GM23338 (cell line): ENCODE results near the gene DNASE1L2. TPM values are rescaled to one million over a fixed set of nuclear protein-coding genes. Genes with fewer than 3 reads are reported as not detected.

Experiments used
- ATAC-seq: fragments of 200-7000 bp; cut with Tn5 transposase; 3 replicates; pipeline ENCODE4 v1.9.1; 2020
- DNase-seq: peaks from one replicate; pipeline ENCODE4 v3.0.0-alpha.2; 2015; ENCODE audit warnings: low spot score
- H2AFZ ChIP-seq: fragments of 200-600 bp; sonication (generic); 2 replicates; pipeline ENCODE4 v1.8.0; 2016; ENCODE audit warnings: antibody characterized with exemption, mild to moderate bottlenecking, moderate library complexity
- H3F3A ChIP-seq: fragments of 200-600 bp; sonication (generic); replicated peaks from 2 replicates; pipeline ENCODE4 v1.8.0; 2017; ENCODE audit warnings: antibody characterized with exemption, mixed run types, low read depth
- H3K27ac ChIP-seq: fragments of 200-600 bp; sonication (generic); 2 replicates; pipeline ENCODE4 v1.6.1; 2016; ENCODE audit warnings: low read depth
- H3K27me3 ChIP-seq: fragments of 200-600 bp; sonication (generic); 2 replicates; pipeline ENCODE4 v1.8.0; 2016; ENCODE audit warnings: mild to moderate bottlenecking, mixed run types, moderate library complexity; ENCODE audit not compliant: insufficient read depth
- H3K36me3 ChIP-seq: fragments of 200-600 bp; sonication (generic); 2 replicates; pipeline ENCODE4 v1.8.0; 2016; ENCODE audit warnings: mild to moderate bottlenecking; ENCODE audit not compliant: insufficient read depth
- H3K4me1 ChIP-seq: fragments of 200-600 bp; sonication (generic); 2 replicates; pipeline ENCODE4 v1.8.0; 2016; ENCODE audit warnings: mild to moderate bottlenecking, moderate library complexity; ENCODE audit not compliant: insufficient read depth
- H3K4me2 ChIP-seq: fragments of 200-600 bp; sonication (generic); 2 replicates; pipeline ENCODE4 v1.7.1; 2017; ENCODE audit warnings: mixed run types
- H3K4me3 ChIP-seq: fragments of 200-600 bp; sonication (generic); 2 replicates; pipeline ENCODE4 v1.6.1; 2016; ENCODE audit warnings: mixed run types
- H3K79me2 ChIP-seq: fragments of 200-600 bp; sonication (generic); replicated peaks from 2 replicates; pipeline ENCODE4 v1.8.0; 2017; ENCODE audit warnings: mild to moderate bottlenecking; ENCODE audit not compliant: insufficient read depth
- H3K9me2 ChIP-seq: fragments of 200-600 bp; sonication (generic); 2 replicates; pipeline ENCODE4 v1.8.0; 2017; ENCODE audit not compliant: insufficient read depth
- H4K20me1 ChIP-seq: fragments of 200-600 bp; sonication (generic); replicated peaks from 2 replicates; pipeline ENCODE4 v1.8.0; 2017; ENCODE audit warnings: mild to moderate bottlenecking; ENCODE audit not compliant: insufficient read depth
- H3K27ac Mint-ChIP-seq: 2 replicates; pipeline ENCODE4 v1.8.0; 2020; ENCODE audit warnings: inconsistent platforms, mild to moderate bottlenecking, moderate library complexity, mixed read lengths
- H3K27me3 Mint-ChIP-seq: 3 replicates; pipeline ENCODE4 v1.8.0; 2022; ENCODE audit warnings: low read depth, mild to moderate bottlenecking, moderate library complexity, mixed read lengths, inconsistent platforms; ENCODE audit not compliant: insufficient read depth, poor library complexity
- H3K36me3 Mint-ChIP-seq: 3 replicates; pipeline ENCODE4 v1.8.0; 2021; ENCODE audit warnings: low read depth, mild to moderate bottlenecking, inconsistent platforms, moderate library complexity, mixed read lengths
- H3K4me1 Mint-ChIP-seq: 3 replicates; pipeline ENCODE4 v1.8.0; 2020; ENCODE audit warnings: mild to moderate bottlenecking, inconsistent platforms, mixed read lengths
- H3K4me3 Mint-ChIP-seq: 3 replicates; pipeline ENCODE4 v1.8.0; 2021; ENCODE audit warnings: moderate library complexity, mild to moderate bottlenecking, inconsistent platforms, mixed read lengths
- H3K9me3 Mint-ChIP-seq: 3 replicates; pipeline ENCODE4 v1.8.0; 2020; ENCODE audit warnings: moderate library complexity, mild to moderate bottlenecking, inconsistent platforms, mixed read lengths
- CREB1 ChIP-seq: fragments of 250-450 bp; sonication (Bioruptor Pico); IDR thresholded peaks from 2 replicates; pipeline ENCODE4 v1.5.0; 2020; ENCODE audit warnings: low read depth, mild to moderate bottlenecking, moderate library complexity
- EZH2 ChIP-seq: fragments of 200-600 bp; sonication (generic); IDR thresholded peaks from one replicate; pipeline ENCODE4 v1.8.0; 2017; ENCODE audit warnings: antibody characterized with exemption, mild to moderate bottlenecking, low read depth; ENCODE audit not compliant: unreplicated experiment
- EZH2phosphoT487 ChIP-seq: fragments of 200-600 bp; sonication (generic); IDR thresholded peaks from one replicate; pipeline ENCODE4 v1.8.1; 2018; ENCODE audit warnings: antibody characterized with exemption; ENCODE audit not compliant: unreplicated experiment
- POLR2AphosphoS5 ChIP-seq: IDR thresholded peaks from 2 replicates; pipeline ENCODE4 v1.6.1; 2016; ENCODE audit warnings: antibody characterized with exemption, low read depth
- ZNF331 ChIP-seq: fragments of 250-450 bp; sonication (Bioruptor Pico); IDR thresholded peaks from 2 replicates; pipeline ENCODE4 v1.5.0; 2020; ENCODE audit warnings: low read depth, mild to moderate bottlenecking, moderate library complexity
- polyA plus RNA-seq: library from polyadenylated mRNA; unstranded; fragments of >200 nt; fragmentation: Nextera tagmentation; extraction: Ambion mirVana; gene quantifications from 2 replicates; pipeline ENCODE4 v1.2.1, GENCODE V29; 2016
- total RNA-seq: library from RNA; depleted of rRNA; stranded (reverse); fragments of >200 nt; shearing (Covaris generic); gene quantifications from 2 replicates; pipeline ENCODE4 v1.2.3, GENCODE V29; 2014
- TF ChIP-seq, protein P1 (sequence below): fragments of 250-450 bp; sonication (Bioruptor Pico); IDR thresholded peaks from 2 replicates; pipeline ENCODE4 v1.5.0; 2020; ENCODE audit warnings: mild to moderate bottlenecking, moderate library complexity
- TF ChIP-seq, protein P2 (sequence below): IDR thresholded peaks from one replicate; pipeline ENCODE4 v1.6.1; 2018; ENCODE audit warnings: antibody characterized with exemption; ENCODE audit not compliant: unreplicated experiment

The DNASE1L2 gene
- total and polyA plus RNA-seq, 2 experiments from 2014 or later = 0.23 TPM; not detected in 1

DNA sequence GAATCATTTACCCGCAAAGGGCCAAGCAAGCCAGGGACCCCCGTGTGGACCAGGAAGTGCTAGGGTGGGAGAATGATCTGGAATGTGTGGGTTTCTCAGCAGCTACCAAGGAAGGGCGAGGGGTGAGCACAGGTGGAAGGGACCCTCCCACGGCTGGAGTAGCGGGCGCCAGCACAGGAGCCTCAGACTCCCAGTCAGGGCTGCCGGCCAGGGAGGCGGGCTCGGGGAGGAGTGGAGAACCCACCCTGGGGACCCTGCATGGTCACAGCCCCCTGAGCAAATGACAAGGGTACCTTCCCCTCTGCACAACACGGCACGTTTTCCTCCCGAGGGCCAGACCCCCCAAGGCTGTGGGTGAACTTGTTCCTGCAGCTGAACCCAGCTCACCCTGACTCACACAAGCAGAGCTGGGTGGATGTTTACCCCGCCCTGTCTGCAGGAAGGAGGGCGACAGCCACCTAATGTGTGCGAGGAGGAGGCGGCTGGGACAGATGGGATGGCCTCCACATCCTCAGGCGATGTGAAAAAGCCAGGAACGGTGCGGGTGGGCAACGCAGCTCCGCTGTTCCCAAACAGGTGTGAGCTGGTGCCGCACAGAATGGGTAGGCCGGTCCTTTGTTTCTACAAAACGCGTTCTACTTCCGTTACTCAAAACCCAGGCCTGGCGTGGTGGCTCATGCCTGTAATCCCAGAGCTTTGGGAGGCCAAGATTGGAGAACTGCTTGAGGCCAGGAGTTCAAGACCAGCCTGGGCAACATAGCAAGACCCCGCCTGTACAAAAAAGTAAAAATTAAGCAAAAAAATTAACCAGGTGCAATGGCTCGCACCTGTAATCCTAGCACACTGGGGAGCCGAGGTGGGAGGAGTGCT lies 8.9 kb downstream of the DNASE1L2 start (continued):
- no peak for TF ChIP-seq CREB1 (CRISPR knock-in tag)
- TF ChIP-seq, protein P1, sequence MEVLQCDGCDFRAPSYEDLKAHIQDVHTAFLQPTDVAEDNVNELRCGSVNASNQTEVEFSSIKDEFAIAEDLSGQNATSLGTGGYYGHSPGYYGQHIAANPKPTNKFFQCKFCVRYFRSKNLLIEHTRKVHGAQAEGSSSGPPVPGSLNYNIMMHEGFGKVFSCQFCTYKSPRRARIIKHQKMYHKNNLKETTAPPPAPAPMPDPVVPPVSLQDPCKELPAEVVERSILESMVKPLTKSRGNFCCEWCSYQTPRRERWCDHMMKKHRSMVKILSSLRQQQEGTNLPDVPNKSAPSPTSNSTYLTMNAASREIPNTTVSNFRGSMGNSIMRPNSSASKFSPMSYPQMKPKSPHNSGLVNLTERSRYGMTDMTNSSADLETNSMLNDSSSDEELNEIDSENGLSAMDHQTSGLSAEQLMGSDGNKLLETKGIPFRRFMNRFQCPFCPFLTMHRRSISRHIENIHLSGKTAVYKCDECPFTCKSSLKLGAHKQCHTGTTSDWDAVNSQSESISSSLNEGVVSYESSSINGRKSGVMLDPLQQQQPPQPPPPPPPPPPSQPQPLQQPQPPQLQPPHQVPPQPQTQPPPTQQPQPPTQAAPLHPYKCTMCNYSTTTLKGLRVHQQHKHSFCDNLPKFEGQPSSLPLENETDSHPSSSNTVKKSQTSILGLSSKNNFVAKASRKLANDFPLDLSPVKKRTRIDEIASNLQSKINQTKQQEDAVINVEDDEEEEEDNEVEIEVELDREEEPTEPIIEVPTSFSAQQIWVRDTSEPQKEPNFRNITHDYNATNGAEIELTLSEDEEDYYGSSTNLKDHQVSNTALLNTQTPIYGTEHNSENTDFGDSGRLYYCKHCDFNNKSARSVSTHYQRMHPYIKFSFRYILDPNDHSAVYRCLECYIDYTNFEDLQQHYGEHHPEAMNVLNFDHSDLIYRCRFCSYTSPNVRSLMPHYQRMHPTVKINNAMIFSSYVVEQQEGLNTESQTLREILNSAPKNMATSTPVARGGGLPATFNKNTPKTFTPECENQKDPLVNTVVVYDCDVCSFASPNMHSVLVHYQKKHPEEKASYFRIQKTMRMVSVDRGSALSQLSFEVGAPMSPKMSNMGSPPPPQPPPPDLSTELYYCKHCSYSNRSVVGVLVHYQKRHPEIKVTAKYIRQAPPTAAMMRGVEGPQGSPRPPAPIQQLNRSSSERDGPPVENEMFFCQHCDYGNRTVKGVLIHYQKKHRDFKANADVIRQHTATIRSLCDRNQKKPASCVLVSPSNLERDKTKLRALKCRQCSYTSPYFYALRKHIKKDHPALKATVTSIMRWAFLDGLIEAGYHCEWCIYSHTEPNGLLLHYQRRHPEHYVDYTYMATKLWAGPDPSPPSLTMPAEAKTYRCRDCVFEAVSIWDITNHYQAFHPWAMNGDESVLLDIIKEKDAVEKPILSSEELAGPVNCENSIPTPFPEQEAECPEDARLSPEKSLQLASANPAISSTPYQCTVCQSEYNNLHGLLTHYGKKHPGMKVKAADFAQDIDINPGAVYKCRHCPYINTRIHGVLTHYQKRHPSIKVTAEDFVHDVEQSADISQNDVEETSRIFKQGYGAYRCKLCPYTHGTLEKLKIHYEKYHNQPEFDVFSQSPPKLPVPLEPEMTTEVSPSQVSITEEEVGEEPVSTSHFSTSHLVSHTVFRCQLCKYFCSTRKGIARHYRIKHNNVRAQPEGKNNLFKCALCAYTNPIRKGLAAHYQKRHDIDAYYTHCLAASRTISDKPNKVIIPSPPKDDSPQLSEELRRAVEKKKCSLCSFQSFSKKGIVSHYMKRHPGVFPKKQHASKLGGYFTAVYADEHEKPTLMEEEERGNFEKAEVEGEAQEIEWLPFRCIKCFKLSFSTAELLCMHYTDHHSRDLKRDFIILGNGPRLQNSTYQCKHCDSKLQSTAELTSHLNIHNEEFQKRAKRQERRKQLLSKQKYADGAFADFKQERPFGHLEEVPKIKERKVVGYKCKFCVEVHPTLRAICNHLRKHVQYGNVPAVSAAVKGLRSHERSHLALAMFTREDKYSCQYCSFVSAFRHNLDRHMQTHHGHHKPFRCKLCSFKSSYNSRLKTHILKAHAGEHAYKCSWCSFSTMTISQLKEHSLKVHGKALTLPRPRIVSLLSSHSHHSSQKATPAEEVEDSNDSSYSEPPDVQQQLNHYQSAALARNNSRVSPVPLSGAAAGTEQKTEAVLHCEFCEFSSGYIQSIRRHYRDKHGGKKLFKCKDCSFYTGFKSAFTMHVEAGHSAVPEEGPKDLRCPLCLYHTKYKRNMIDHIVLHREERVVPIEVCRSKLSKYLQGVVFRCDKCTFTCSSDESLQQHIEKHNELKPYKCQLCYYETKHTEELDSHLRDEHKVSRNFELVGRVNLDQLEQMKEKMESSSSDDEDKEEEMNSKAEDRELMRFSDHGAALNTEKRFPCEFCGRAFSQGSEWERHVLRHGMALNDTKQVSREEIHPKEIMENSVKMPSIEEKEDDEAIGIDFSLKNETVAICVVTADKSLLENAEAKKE = no peak
- TF ChIP-seq ZNF331 = no peak

DNA sequence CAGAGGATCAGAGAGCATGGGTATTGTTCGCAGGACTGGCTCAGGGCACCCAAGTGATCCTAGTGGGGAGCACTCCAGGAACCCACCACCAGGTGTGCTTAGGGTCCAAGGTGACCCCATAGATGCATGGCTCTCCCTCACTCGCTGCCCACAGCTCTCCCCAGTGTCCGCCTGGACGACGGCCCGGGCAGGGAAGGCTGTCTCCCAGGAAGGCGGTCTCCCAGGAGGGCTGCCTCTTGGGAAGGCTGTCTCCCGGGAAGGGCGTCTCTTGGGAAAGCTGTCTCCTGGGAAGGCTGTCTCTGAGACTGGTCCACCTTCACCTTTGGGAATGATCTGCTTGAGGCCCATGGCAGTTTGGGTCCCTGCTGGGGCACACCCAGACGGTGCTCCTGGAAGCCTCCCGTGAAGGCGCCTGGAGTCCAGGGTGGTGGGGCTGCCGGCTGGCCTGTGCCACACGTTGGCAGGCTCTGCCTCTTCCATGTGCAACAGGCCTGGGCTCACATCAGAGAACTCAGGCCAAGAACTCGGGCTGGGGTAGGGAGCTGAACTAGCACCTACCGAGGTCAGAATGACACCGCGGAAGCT lies 10.1 kb downstream of the DNASE1L2 start:
- peaks cover 4% of the 10 kb centered on the region; the same call in 1 of the 2 replicates for H3K36me3 ChIP-seq
- no peak overlapping the region for H3K27ac Mint-ChIP-seq
- TF ChIP-seq POLR2AphosphoS5 (no peak), EZH2 (no peak), ZNF331 (no peak), EZH2phosphoT487 (no peak)
- TF ChIP-seq, protein P2, sequence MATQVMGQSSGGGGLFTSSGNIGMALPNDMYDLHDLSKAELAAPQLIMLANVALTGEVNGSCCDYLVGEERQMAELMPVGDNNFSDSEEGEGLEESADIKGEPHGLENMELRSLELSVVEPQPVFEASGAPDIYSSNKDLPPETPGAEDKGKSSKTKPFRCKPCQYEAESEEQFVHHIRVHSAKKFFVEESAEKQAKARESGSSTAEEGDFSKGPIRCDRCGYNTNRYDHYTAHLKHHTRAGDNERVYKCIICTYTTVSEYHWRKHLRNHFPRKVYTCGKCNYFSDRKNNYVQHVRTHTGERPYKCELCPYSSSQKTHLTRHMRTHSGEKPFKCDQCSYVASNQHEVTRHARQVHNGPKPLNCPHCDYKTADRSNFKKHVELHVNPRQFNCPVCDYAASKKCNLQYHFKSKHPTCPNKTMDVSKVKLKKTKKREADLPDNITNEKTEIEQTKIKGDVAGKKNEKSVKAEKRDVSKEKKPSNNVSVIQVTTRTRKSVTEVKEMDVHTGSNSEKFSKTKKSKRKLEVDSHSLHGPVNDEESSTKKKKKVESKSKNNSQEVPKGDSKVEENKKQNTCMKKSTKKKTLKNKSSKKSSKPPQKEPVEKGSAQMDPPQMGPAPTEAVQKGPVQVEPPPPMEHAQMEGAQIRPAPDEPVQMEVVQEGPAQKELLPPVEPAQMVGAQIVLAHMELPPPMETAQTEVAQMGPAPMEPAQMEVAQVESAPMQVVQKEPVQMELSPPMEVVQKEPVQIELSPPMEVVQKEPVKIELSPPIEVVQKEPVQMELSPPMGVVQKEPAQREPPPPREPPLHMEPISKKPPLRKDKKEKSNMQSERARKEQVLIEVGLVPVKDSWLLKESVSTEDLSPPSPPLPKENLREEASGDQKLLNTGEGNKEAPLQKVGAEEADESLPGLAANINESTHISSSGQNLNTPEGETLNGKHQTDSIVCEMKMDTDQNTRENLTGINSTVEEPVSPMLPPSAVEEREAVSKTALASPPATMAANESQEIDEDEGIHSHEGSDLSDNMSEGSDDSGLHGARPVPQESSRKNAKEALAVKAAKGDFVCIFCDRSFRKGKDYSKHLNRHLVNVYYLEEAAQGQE = no peak

More for the DNA sequence above, 10.1 kb downstream of the DNASE1L2 start:
- Mint-ChIP-seq H3K9me3 (no peaks in the 10 kb centered on the region), H3K36me3 (peaks cover 66% of the 10 kb centered on the region), H3K4me3 (no peak overlapping the region), H3K27me3 (peaks cover 11% of the 10 kb centered on the region), H3K4me1 (no peaks in the 10 kb centered on the region; the same call in 2 of the 3 replicates)
- H4K20me1 ChIP-seq = peaks cover 4% of the 10 kb centered on the region
- peaks cover 6% of the 10 kb centered on the region; the same call in 1 of the 2 replicates for H3K4me1 ChIP-seq
- no peak overlapping the region for H3K4me2 ChIP-seq
- H3K27me3 ChIP-seq = no peaks in the 10 kb centered on the region
- peaks cover 9% of the 10 kb centered on the region for H3F3A ChIP-seq
- no peaks in the 10 kb centered on the region for H3K9me2 ChIP-seq
- no peak overlapping the region for H3K4me3 ChIP-seq
- ATAC-seq = no peak
- no peak overlapping the region for H3K27ac ChIP-seq
- no peak for DNase-seq
- no peak overlapping the region for H2AFZ ChIP-seq
- peaks cover 33% of the 10 kb centered on the region for H3K79me2 ChIP-seq
